OCI-LY1 (cell line): ENCODE results near the gene DMD.

Source experiments
- H2AFZ ChIP-seq: fragments of 200-600 bp; sonication (generic), shearing (Covaris generic); 2 replicates; pipeline ENCODE4 v1.6.0; 2014; ENCODE audit warnings: antibody characterized with exemption, mild to moderate bottlenecking, low read length
- H3F3A ChIP-seq: fragments of 200-600 bp; sonication (generic), shearing (Covaris generic); 2 replicates; pipeline ENCODE4 v1.6.0; 2014; ENCODE audit warnings: mild to moderate bottlenecking, antibody characterized with exemption, low read length, moderate library complexity; ENCODE audit not compliant: insufficient read depth
- H3K27ac ChIP-seq: fragments of 200-600 bp; sonication (generic); 2 replicates; pipeline ENCODE4 v1.5.1; 2014; ENCODE audit warnings: low read length, mixed run types, mild to moderate bottlenecking, low read depth; ENCODE audit not compliant: poor library complexity, severe bottlenecking
- H3K27me3 ChIP-seq: fragments of 200-600 bp; sonication (generic); 2 replicates; pipeline ENCODE4 v1.6.0; 2014; ENCODE audit warnings: antibody characterized with exemption, mild to moderate bottlenecking, low read length, moderate library complexity; ENCODE audit not compliant: insufficient read depth
- H3K36me3 ChIP-seq: fragments of 200-600 bp; sonication (generic); 2 replicates; pipeline ENCODE4 v1.6.1; 2014; ENCODE audit warnings: mild to moderate bottlenecking, antibody characterized with exemption, low read length, moderate library complexity, mixed read lengths; ENCODE audit not compliant: insufficient read depth
- H3K4me1 ChIP-seq: fragments of 200-600 bp; sonication (generic); 2 replicates; pipeline ENCODE4 v1.5.1; 2014; ENCODE audit warnings: mild to moderate bottlenecking, low read length, moderate library complexity; ENCODE audit not compliant: insufficient read depth, severe bottlenecking
- H3K4me2 ChIP-seq: fragments of 200-600 bp; sonication (generic), shearing (Covaris generic); 2 replicates; pipeline ENCODE4 v1.6.1; 2014; ENCODE audit warnings: low read length
- H3K4me3 ChIP-seq: fragments of 200-600 bp; sonication (generic); 2 replicates; pipeline ENCODE4 v1.5.1; 2014; ENCODE audit warnings: low read length, low read depth, mild to moderate bottlenecking, mixed read lengths; ENCODE audit not compliant: poor library complexity, severe bottlenecking
- H3K79me2 ChIP-seq: fragments of 200-600 bp; shearing (Covaris generic); 2 replicates; pipeline ENCODE4 v1.6.1; 2016; ENCODE audit warnings: mixed run types, low read length, mixed read lengths; ENCODE audit not compliant: insufficient read depth
- H3K9ac ChIP-seq: fragments of 200-600 bp; sonication (generic), shearing (Covaris generic); 2 replicates; pipeline ENCODE4 v1.6.1; 2014; ENCODE audit warnings: mild to moderate bottlenecking, low read length, mixed read lengths
- H3K9me2 ChIP-seq: fragments of 200-600 bp; sonication (generic), shearing (Covaris generic); 2 replicates; pipeline ENCODE4 v1.6.1; 2014; ENCODE audit warnings: low read depth, mild to moderate bottlenecking, low read length, mixed read lengths
- H3K9me3 ChIP-seq: fragments of 200-600 bp; shearing (Covaris generic); 2 replicates; pipeline ENCODE4 v1.6.1; 2014; ENCODE audit warnings: low read length, mixed read lengths
- H4K20me1 ChIP-seq: fragments of 200-600 bp; sonication (generic), shearing (Covaris generic); 2 replicates; pipeline ENCODE4 v1.6.0; 2016; ENCODE audit warnings: mild to moderate bottlenecking, low read length; ENCODE audit not compliant: insufficient read depth
- EZH2 ChIP-seq: fragments of 200-600 bp; sonication (generic), shearing (Covaris generic); IDR thresholded peaks from 2 replicates; pipeline ENCODE4 v1.8.0; 2017; ENCODE audit warnings: borderline replicate concordance, mixed run types, mild to moderate bottlenecking, antibody characterized with exemption, low read length, moderate library complexity, mixed read lengths
- TF ChIP-seq, protein P1 (sequence below): fragments of 200-600 bp; sonication (generic), shearing (Covaris generic); IDR thresholded peaks from 2 replicates; pipeline ENCODE4 v1.5.1; 2017; ENCODE audit warnings: mild to moderate bottlenecking, antibody characterized with exemption, low read length, moderate library complexity, mixed read lengths

DMD gene

DNA sequence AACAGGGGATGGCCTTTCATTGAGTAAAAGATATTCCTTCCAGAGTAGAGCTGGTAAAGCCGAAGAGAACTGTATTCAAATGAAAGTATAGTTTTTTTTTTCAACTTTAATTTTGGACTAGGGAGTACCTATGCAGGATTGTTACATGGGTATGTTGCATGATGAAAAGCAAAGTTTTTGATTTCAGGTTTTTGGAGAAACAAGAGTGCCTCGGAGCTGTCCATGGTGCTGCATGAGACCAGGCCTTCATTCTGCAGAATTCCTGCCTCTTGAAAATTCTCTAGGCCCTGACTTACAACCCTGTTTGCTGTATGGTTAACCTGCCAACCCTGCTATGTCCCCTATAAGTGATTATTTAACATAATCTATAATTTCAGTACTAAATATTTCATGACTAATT, 1073.8 kb downstream of the DMD start:
- Histone ChIP-seq H3F3A (no peaks in the 10 kb centered on the region), H3K27me3 (no peaks in the 10 kb centered on the region), H3K79me2 (no peaks in the 10 kb centered on the region), H3K4me1 (no peaks in the 10 kb centered on the region), H2AFZ (no peak overlapping the region), H3K4me2 (no peak overlapping the region), H3K9me3 (no peaks in the 10 kb centered on the region), H3K36me3 (no peaks in the 10 kb centered on the region), H3K4me3 (no peak overlapping the region), H4K20me1 (no peaks in the 10 kb centered on the region), H3K9me2 (no peaks in the 10 kb centered on the region), H3K9ac (no peak overlapping the region), H3K27ac (no peak overlapping the region)
- TF ChIP-seq, protein P1, sequence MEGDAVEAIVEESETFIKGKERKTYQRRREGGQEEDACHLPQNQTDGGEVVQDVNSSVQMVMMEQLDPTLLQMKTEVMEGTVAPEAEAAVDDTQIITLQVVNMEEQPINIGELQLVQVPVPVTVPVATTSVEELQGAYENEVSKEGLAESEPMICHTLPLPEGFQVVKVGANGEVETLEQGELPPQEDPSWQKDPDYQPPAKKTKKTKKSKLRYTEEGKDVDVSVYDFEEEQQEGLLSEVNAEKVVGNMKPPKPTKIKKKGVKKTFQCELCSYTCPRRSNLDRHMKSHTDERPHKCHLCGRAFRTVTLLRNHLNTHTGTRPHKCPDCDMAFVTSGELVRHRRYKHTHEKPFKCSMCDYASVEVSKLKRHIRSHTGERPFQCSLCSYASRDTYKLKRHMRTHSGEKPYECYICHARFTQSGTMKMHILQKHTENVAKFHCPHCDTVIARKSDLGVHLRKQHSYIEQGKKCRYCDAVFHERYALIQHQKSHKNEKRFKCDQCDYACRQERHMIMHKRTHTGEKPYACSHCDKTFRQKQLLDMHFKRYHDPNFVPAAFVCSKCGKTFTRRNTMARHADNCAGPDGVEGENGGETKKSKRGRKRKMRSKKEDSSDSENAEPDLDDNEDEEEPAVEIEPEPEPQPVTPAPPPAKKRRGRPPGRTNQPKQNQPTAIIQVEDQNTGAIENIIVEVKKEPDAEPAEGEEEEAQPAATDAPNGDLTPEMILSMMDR: no peak
- no peak for TF ChIP-seq EZH2

DNA sequence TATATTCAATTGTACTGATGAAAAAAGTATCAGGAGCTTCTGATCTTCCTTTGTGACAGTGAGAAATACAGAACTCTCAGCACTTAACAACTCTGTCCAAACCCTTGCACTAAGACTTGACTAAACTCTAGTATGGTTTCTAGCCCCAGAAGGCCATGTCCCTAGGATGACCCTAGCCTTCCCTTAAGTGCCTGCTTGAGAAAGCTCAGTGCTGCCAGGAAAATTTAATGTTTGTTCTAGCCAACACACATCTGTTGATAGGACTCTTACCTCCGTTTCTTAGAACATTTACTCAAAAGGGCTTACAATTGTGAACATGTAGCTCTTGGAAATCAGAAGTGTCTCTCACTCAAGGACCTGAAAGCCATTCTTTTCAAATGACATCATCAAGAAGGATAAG, 1084.4 kb downstream of the DMD start:
- peaks cover 8% of the 10 kb centered on the region for H3K4me1 ChIP-seq

GRCh38 chrX:32118832-32119231, 1092.5 kb downstream of the DMD start:
- TF ChIP-seq, protein P1: no peak
- TF ChIP-seq EZH2: no peak
- H3K36me3 ChIP-seq: no peaks in the 10 kb centered on the region
- no peak overlapping the region for H3K4me2 ChIP-seq
- no peak overlapping the region for H3K9ac ChIP-seq
- no peaks in the 10 kb centered on the region for H4K20me1 ChIP-seq
- H2AFZ ChIP-seq: no peak overlapping the region
- no peak overlapping the region for H3K27ac ChIP-seq
- H3K4me1 ChIP-seq: peaks cover 27% of the 10 kb centered on the region
- no peaks in the 10 kb centered on the region for H3K27me3 ChIP-seq
- no peaks in the 10 kb centered on the region for H3K9me2 ChIP-seq
- H3K9me3 ChIP-seq: no peaks in the 10 kb centered on the region
- no peaks in the 10 kb centered on the region for H3K79me2 ChIP-seq
- no peak overlapping the region for H3K4me3 ChIP-seq
- H3F3A ChIP-seq: no peaks in the 10 kb centered on the region

More for the DNA sequence above, 1084.4 kb downstream of the DMD start:
- no peak overlapping the region for H3K4me3 ChIP-seq
- H3F3A ChIP-seq: no peaks in the 10 kb centered on the region
- H3K27me3 ChIP-seq: no peaks in the 10 kb centered on the region
- no peaks in the 10 kb centered on the region for H3K79me2 ChIP-seq
- H3K36me3 ChIP-seq: no peaks in the 10 kb centered on the region
- no peaks in the 10 kb centered on the region for H3K9me2 ChIP-seq
- no peak overlapping the region for H3K4me2 ChIP-seq
- no peak overlapping the region for H3K9ac ChIP-seq
- H4K20me1 ChIP-seq: no peaks in the 10 kb centered on the region
- no peak overlapping the region for H3K27ac ChIP-seq
- H2AFZ ChIP-seq: no peak overlapping the region
- no peak for TF ChIP-seq EZH2
- TF ChIP-seq, protein P1: no peak
- no peaks in the 10 kb centered on the region for H3K9me3 ChIP-seq
